ENCODE results near the gene C7orf33. TPM values are rescaled to one million over a fixed set of nuclear protein-coding genes. Genes with fewer than 3 reads are reported as not detected.

C7orf33 gene
- polyA plus RNA-seq, 1 donor, result not detected

DNA sequence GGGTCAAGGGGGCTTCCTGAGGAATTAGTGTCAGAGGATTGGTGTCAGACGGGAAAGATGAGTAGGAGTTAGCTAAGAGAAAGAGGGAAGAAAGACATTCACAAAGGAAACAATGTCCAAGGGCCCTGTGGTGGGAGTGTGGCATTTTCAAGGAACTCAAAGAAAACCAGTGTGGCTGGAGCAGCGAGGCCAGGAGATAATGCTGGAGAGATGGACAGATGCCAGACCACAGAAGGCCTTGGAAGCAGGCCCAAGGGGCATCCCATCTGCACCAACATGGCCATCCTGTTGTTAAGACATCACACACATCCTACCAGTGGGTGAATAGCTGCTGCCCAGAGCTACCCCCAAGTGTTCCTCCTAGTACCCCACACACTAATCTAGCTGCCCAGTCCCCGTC is 72.1 kb downstream of the C7orf33 start:
- no peaks in the 10 kb centered on the region for H3K36me3 ChIP-seq (ENCODE audit: control insufficient read depth, insufficient read depth, low read length)
- no peak for DNase-seq
- H3K4me3 ChIP-seq (ENCODE audit: low read length), result no peak overlapping the region
- no peaks in the 10 kb centered on the region for H3K9me3 ChIP-seq (ENCODE audit: control insufficient read depth, low read depth, low read length)
- no peak overlapping the region for H3K27ac ChIP-seq (ENCODE audit: low read length)
- no peaks in the 10 kb centered on the region for H3K4me1 ChIP-seq (ENCODE audit: control insufficient read depth, insufficient read depth, low read length)
- no peaks in the 10 kb centered on the region for H3K27me3 ChIP-seq (ENCODE audit: control insufficient read depth, insufficient read depth, low read length)
- no CpG with 5 or more reads among the region's 3 CpGs for WGBS (ENCODE audit: insufficient coverage, low lambda C conversion rate)

- Histone ChIP-seq H3K27me3 (ENCODE audit: control insufficient read depth, insufficient read depth, low read length) (peaks cover 2% of the 10 kb centered on the region), H3K36me3 (ENCODE audit: control insufficient read depth, insufficient read depth, low read length) (no peaks in the 10 kb centered on the region), H3K27ac (ENCODE audit: low read length) (no peak overlapping the region), H3K9me3 (ENCODE audit: control insufficient read depth, low read depth, low read length) (no peaks in the 10 kb centered on the region), H3K4me1 (ENCODE audit: control insufficient read depth, insufficient read depth, low read length) (no peaks in the 10 kb centered on the region), H3K4me3 (ENCODE audit: low read length) (no peak overlapping the region)
- no peak for DNase-seq
- WGBS (ENCODE audit: insufficient coverage, low lambda C conversion rate), result no CpG with 5 or more reads among the region's 6 CpGs
Observed at GRCh38 chr7:148664324-148664723, 73.8 kb downstream of the C7orf33 start.

- H3K4me1 ChIP-seq (ENCODE audit: control insufficient read depth, insufficient read depth, low read length), result no peaks in the 10 kb centered on the region
- 100% methylated on average over 1 of the region's 4 CpGs for WGBS (ENCODE audit: insufficient coverage, low lambda C conversion rate)
Observed at GRCh38 chr7:148665221-148665620, 74.7 kb downstream of the C7orf33 start.

More at GRCh38 chr7:148665221-148665620, 74.7 kb downstream of the C7orf33 start:
- no peak for DNase-seq
- Histone ChIP-seq H3K27ac (ENCODE audit: low read length) (no peak overlapping the region), H3K36me3 (ENCODE audit: control insufficient read depth, insufficient read depth, low read length) (no peaks in the 10 kb centered on the region), H3K9me3 (ENCODE audit: control insufficient read depth, low read depth, low read length) (no peaks in the 10 kb centered on the region), H3K27me3 (ENCODE audit: control insufficient read depth, insufficient read depth, low read length) (peaks cover 2% of the 10 kb centered on the region), H3K4me3 (ENCODE audit: low read length) (no peak overlapping the region)

Other genes starting within 250 kb of the C7orf33 start
- 43.7 TPM for gene CUL1, start 108.1 kb downstream of the C7orf33 start, polyA plus RNA-seq